ENCODE results near the gene ATP1B3. TPM values are rescaled to one million over a fixed set of nuclear protein-coding genes. Genes with fewer than 3 reads are reported as not detected.
A peak's percentile ranks its signal among the peaks of the same experiment; 100 is the strongest.

The ATP1B3 gene
- total RNA-seq, 4 donors from 2014 or later = 32.5 to 61.0 (median 41.7) TPM

DNA sequence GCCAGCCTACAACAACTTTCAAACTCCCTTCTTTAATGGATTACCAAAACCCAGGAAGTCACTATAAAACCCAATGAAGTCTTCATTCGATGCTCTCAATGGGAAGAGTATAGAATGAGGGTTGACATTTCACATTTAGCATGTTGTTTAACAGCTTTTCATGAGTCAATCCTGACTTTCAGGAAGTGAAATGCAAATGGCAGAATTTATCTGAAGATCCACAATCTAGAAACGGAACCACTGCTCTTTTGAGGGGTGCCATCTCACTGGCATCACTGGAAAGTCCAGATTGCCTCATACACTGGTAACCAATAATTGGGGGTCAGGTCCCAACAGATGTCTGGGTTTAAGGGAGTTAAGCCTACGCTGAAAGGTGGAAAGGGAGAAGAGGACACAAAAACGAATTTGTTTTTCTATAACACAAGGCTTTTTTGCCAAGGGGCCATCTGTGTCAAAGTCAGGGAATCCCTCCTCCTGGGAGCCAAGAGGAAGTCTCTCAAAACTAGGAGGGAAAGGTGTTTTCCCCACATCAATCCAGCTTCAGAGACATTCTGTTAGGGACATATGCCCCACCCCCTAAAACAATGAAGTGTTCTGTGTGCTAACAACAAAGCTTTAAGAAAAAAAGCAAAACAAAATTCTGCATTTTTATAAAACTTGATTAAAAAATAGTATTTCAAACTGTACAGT lies 12.0 kb upstream of the ATP1B3 start:
- intact Hi-C loops (cut with DNase I) = no loop called here
- H3K4me3 ChIP-seq = no peak overlapping the region
- H3K27ac ChIP-seq (replicated peaks in 1 of 4) = no peak overlapping the region
- H3K4me1 ChIP-seq = peaks cover 0 to 12% (median 9%) of the 10 kb centered on the region in 4 donors
- WGBS = 70% methylated on average over 4 of the region's 4 CpGs
- no peaks in the 10 kb centered on the region for H3K9me3 ChIP-seq
- TF ChIP-seq POLR2AphosphoS5 (IDR thresholded peaks at IDR 0.05) = no peak
- no peak for TF ChIP-seq POLR2A (IDR thresholded peaks at IDR 0.05; ENCODE audit: low read depth)
- TF ChIP-seq, protein P1, sequence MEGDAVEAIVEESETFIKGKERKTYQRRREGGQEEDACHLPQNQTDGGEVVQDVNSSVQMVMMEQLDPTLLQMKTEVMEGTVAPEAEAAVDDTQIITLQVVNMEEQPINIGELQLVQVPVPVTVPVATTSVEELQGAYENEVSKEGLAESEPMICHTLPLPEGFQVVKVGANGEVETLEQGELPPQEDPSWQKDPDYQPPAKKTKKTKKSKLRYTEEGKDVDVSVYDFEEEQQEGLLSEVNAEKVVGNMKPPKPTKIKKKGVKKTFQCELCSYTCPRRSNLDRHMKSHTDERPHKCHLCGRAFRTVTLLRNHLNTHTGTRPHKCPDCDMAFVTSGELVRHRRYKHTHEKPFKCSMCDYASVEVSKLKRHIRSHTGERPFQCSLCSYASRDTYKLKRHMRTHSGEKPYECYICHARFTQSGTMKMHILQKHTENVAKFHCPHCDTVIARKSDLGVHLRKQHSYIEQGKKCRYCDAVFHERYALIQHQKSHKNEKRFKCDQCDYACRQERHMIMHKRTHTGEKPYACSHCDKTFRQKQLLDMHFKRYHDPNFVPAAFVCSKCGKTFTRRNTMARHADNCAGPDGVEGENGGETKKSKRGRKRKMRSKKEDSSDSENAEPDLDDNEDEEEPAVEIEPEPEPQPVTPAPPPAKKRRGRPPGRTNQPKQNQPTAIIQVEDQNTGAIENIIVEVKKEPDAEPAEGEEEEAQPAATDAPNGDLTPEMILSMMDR (IDR thresholded peaks at IDR 0.05) = no peak
- no peak for TF ChIP-seq EP300 (IDR thresholded peaks at IDR 0.05)
- no peaks in the 10 kb centered on the region for H3K27me3 ChIP-seq
- no peak for DNase-seq (ENCODE audit: extremely low spot score)
- H3K36me3 ChIP-seq = no peaks in the 10 kb centered on the region

DNA sequence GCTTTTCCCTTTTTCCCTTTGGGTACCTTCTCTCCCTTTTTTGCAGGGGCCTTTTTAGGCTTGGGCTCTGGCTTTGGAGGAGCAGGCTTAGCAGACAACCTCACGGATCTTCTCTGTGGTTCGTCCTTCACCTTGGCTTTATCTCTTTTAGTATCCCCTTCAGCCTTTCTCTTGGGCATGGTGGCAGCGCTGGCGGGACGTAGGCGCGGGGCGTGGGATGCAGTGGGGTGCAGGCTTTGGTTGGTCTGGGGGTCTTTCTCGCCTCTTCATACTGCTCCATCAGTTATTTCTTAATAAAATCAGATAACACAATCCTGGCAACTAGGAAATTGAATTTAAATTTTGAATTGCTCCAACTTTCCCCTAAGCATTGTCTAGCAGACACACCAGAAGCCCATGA lies 11.3 kb upstream of the ATP1B3 start:
- no peaks in the 10 kb centered on the region for H3K9me3 ChIP-seq
- no peak for TF ChIP-seq POLR2AphosphoS5 (IDR thresholded peaks at IDR 0.05)
- TF ChIP-seq, protein P1 (IDR thresholded peaks at IDR 0.05) = no peak
- no peak for TF ChIP-seq EP300 (IDR thresholded peaks at IDR 0.05)
- TF ChIP-seq POLR2A (IDR thresholded peaks at IDR 0.05; ENCODE audit: low read depth) = no peak
- DNase-seq (ENCODE audit: extremely low spot score) = no peak
- no peak overlapping the region for H3K4me3 ChIP-seq
- H3K27me3 ChIP-seq = no peaks in the 10 kb centered on the region
- H3K36me3 ChIP-seq = no peaks in the 10 kb centered on the region
- intact Hi-C loops (cut with DNase I) = no loop called here
- 96% methylated on average over 9 of the region's 9 CpGs for WGBS
- peaks cover 0 to 9% (median 5%) of the 10 kb centered on the region in 4 donors for H3K4me1 ChIP-seq
- no peak overlapping the region for H3K27ac ChIP-seq (replicated peaks in 1 of 4)

DNA sequence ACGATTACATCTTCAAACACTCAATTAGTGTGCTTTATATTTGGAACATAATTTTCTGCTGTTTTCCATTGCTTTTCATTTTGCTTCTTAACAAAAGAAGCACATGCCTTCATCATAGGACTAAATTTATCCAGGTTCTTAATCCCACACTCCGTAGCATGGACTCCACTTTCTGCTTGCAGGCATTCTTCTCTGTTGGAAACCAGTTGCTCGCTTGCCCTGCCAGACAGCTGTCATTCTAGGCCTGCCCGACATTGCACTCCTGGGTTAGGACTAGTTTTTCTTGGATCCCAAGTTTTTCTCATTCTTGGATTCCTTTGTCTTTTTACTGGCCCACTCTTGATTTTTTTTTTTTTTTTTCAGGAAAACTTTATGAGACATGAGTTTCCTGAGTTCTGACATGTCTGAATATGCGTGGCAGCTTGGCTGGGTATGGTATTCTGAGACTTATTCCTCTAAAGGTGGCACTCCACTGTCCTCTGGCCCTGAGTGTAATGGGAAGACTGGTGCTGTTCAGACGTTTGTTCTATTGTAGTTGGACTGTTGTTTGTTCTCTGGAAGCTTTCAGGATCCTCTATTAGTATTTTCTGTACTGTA lies 6.3 kb upstream of the ATP1B3 start:
- Histone ChIP-seq H3K27ac (replicated peaks in 1 of 4) (no peak overlapping the region), H3K4me3 (no peak overlapping the region), H3K4me1 (peaks cover 3 to 6% (median 5%) of the 10 kb centered on the region in 4 donors), H3K27me3 (no peaks in the 10 kb centered on the region), H3K36me3 (no peaks in the 10 kb centered on the region), H3K9me3 (no peaks in the 10 kb centered on the region)
- TF ChIP-seq POLR2AphosphoS5 (IDR thresholded peaks at IDR 0.05) (no peak), EP300 (IDR thresholded peaks at IDR 0.05) (no peak), POLR2A (IDR thresholded peaks at IDR 0.05; ENCODE audit: low read depth) (no peak)
- TF ChIP-seq, protein P1 (IDR thresholded peaks at IDR 0.05) = no peak
- no peak for DNase-seq (ENCODE audit: extremely low spot score)
- WGBS = 85% methylated on average over 6 of the region's 6 CpGs
- intact Hi-C loops (cut with DNase I) = loop anchor here (5.0 to 10.0 kb wide), 2 partner anchors 78 to 415 kb away; no protein-coding TSS in a partner anchor

DNA sequence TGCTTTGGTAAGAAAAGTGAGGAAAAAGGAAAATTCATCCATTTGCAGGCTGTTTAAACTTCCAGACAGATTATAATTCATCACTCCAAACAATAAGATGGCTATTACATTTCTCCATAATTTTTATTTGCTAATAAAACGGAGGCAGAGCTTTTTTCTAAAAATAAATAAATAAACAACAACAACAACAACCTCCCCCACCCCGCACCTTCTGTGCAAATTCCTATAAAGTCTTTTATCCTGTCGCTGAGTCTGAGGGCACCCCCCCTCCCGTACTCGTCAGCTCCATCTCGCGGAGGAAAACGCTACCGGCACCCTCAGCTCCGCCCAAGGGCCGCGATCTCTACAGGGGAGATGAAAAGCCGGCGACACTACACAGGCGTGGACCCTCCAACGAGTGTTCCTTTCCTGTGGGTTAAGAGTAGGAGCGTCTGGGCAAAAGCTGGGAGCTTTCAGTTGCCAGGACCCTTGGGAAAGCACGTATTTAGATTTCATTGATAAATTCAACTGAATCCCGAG lies 1.0 kb upstream of the ATP1B3 start:
- intact Hi-C loops (cut with DNase I) = loop anchor here (1.0 to 10.0 kb wide), 2 partner anchors 137 to 421 kb away; partner anchors contain the start of gene RNF7
- H3K9me3 ChIP-seq = no peaks in the 10 kb centered on the region
- TF ChIP-seq EP300 (IDR thresholded peaks at IDR 0.05) (no peak), POLR2AphosphoS5 (IDR thresholded peaks at IDR 0.05) (peak in 1 of 2 donors; percentile 74), POLR2A (IDR thresholded peaks at IDR 0.05; ENCODE audit: low read depth) (no peak)
- TF ChIP-seq, protein P1 (IDR thresholded peaks at IDR 0.05) = peak; percentile 83 to 92 (median 89)
- under 1% methylated on average over 19 of the region's 19 CpGs for WGBS
- peaks cover 26 to 28% (median 27%) of the 10 kb centered on the region in 4 donors for H3K4me1 ChIP-seq
- no peaks in the 10 kb centered on the region for H3K27me3 ChIP-seq
- no peaks in the 10 kb centered on the region for H3K36me3 ChIP-seq
- peak overlapping the region; percentile 99 to 100 (median 100) for H3K27ac ChIP-seq (replicated peaks in 1 of 4)
- peak; percentile 97 for DNase-seq (ENCODE audit: extremely low spot score)
- H3K4me3 ChIP-seq = peak overlapping the region; percentile 83 to 95 (median 93)
